Embryonic facial prominence (tissue), 1 donor: ENCODE measurements around the gene CCDC188.
A peak's percentile ranks its signal among the peaks of the same experiment; 100 is the strongest.

Experiments
- DNase-seq: peaks from one replicate; pipeline ENCODE4 v3.0.0-alpha.2; 2016; ENCODE audit errors: extremely low spot score

CCDC188 gene

DNA sequence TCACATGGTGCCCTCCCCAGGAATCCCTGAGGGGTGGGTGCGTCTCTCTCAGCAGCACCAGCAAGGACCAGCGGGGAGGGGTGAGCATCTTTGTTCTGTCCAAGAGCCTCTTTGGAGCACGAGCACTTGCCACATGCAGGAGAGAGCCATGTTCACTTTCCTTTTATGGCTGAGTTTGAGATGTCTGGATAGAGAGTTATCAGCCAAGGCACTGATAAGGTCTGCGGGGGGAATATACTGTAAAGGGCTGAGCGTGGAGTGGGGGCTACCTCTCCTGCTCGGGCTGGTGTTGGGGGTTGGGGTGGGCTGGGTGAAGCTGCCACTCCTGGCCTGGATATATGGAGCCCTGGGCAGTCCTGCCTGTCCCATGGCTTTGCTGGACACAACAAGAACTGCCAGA, 34.9 kb upstream of the CCDC188 start:
- no peak for DNase-seq

DNA sequence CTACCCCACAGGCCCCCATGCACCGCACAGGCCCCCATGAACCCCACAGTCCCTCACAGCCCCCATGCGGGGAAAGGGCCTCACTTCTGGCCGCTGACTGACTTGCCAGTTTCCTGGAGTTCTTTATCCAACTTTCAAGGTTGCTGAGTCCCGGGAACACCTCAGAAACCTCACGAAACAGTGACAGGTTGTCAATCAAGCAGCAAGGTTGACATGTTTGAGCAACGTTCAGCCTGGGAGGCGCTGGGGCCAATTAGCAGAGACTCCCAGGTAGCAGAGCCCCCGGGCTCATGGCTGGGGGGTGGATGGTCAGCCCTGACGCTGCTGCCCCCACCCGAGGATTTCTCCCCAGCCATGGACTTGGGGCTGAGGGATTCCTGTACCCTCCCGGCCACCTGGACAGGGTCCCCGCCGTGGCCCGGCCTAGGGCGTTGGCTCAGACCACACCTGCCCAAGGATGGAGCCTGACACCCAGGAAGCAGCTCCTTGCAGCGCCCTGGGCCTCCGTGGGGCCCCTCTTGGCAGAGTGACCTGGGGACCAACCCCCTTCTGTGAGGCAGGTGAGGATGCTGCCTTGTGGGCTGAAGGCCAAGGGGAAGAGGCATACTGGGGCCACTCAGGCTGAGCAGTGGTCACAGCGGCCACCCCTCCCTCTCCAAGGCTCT, 33.8 kb upstream of the CCDC188 start:
- DNase-seq = no peak

DNA sequence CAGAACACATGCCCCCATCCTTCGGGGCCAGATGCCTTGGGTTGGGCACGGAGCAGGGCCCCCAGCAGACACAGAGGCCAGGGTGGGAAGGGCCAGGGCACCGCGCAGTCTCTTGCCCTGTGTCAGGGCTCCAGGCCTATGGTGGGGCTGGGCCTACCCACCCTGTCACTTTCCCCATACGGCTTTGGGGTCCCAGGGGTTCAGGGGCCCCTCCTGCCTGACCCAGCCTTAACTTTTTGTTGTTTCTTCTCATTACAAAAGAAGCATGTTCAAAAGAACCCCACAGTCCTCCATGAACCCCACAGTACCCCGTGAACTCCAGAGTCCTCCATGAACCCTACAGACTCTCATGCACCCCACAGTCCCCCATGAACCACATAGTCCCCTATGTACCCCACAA, 33.0 kb upstream of the CCDC188 start:
- DNase-seq = no peak

DNA sequence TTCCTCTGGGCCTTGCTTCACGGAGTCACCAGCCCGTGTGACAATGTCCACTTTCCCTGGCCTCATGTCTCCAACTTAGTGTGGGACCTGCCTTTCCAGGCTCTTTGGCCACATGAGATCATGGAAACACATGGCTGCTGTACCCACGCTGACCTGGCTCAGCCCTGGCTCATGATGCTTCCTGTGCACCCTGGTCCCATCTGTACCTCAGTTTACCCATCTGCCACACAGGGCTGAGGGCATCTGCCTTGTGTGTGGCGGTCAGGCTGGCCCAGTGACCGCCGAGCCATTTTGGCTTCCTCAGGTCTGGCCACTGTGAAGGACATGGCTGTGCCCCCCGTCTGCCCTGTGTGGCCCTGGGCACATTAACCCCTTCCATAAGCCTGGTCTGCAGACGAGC, 32.2 kb upstream of the CCDC188 start:
- no peak for DNase-seq

DNA sequence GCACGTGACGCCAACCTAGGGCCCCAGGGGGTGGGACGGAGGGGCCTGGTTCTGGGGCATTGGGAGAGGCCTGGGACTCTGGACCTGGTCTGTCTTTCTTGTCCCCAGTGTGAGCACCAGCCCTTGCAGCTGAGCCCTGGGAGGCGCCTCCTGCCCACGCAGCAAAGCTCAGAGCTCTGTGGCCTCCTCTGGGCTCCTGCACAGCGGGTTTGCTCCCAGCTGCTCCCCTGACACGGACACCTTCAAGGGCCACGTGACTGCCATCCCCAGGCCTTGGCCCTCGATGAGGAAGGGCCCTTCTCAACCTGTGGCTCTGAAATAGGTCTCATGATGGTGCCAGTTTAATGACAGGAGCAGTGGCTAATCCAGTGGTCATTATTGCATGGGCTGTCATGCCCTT, 31.5 kb upstream of the CCDC188 start:
- no peak for DNase-seq

DNA sequence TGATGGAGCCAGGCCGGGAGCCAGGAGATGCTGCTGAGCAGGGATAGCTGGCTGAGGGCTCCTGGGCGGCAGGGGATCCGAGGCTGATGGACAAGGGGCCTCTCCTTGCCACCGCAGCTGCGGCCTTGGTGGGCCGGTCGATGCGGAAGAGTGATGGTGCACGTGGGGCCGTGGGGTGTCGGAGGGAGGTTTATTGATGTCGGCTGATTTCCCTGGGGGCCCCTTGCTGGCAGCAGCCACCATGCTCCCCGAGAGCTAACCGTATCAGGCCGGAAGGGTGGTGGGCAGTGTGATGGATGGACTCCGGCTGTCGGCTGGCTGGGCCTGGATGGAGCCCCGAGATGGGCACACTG, 31.0 kb upstream of the CCDC188 start:
- DNase-seq = no peak

DNA sequence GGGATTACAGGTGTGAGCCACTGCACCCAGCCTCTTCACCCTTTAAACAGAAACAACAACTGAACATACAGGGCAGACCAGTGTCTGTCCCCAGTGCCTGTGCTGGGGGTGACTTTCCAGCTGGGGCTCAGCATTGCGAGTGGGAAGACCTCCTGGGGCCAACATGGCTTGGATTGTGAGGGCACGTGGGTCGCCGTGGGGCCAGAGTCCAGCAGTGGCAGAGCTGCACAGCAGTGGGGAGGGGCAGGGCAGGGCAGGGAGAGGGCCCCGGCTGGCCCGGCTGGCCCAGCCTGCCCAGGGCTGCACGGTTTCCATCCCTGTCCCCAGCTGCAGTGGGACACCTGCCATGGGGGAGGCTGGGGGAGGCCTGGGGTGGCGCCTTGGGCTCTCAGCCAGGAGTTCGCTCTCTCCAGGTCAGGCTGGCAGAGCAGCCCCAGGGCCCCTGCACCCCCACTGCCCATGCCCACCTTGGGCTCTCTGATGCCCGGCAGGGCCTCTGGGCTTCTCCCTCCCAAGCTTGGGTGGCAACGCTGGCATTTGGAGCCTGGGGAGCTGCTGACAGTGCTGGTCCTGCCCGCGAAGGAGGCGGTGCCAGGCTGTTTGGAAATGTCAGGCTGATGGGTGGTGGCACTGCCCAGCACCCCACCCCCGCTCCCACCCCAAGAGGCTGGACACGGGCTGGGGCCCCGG, 30.5 kb upstream of the CCDC188 start:
- DNase-seq = no peak

DNA sequence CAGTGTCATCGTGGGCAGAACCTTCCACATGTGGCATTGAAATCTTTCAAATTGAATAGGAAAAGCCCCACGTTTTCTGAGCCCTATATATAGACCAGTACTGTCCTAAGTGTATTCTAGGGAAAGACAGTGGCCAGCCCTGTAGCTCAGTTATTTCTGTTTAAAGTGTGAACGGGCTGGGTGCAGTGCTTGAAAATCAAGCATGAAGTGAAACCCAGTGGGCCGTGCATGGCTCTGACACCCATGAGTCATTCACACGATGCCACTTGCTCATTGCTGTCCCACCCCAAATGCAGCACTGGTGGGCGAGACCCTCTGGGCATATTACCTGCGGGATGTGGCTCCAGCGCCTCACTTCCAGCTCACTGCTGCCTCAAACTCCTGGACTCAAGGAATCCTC, 29.8 kb upstream of the CCDC188 start:
- DNase-seq = no peak

DNA sequence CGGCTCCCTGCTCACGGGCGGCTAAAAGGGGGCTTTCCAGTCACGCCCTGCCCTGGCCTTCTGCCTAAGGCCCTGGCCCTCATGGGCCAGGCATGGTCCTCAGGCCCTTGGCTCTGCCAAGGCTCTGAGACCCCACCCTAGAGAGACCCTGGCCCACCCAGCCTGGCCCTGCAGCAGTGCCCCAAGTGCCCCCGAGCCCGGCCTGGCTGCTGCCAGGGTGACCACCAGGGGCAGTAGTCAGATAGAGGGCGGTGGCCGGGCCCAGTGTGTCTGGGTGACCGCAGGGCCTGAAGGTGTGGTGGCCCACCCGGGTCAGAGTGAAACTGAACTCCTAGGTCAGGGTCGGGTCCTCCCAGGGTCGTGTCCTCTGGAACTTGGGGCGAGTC, 29.4 kb upstream of the CCDC188 start:
- no peak for DNase-seq

DNA sequence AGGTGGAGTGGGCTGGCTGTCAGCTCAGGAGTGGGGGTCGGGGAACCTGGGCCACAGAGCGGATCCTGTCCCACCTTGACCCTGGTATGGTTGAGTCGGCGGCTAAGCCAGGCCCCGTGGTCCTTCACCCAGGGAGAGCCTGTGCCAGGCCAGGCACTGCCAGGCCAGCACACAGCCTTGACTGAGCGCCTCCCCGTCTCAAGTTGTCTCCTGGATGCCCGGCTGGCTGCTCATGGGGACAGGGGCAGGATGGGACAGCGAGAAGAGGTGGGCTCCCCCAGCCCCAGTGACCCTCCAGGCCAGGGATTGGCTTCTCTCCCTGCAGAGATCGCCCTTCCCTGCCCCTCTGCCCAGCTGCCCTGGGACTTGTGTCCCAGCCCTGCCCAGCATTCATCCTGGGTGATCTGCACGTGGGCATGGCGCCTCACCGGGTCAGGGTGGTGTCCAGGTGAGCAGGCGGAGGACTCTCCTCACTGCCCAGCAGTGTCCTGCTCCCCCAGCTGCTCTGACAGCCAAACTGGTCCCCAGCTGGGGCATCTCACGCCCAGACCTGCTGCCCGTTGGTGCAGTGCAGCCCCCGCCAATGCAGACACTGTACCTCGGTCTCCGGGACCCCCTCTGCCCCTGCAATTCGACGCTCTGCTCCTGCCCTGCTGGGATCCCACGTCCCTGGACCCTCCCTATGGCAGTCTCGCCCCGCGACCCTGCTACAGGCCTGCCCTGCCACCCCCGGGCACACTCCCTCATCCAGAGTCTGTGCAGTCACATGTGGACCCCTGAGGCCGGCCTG, 28.8 kb upstream of the CCDC188 start:
- no peak for DNase-seq

DNA sequence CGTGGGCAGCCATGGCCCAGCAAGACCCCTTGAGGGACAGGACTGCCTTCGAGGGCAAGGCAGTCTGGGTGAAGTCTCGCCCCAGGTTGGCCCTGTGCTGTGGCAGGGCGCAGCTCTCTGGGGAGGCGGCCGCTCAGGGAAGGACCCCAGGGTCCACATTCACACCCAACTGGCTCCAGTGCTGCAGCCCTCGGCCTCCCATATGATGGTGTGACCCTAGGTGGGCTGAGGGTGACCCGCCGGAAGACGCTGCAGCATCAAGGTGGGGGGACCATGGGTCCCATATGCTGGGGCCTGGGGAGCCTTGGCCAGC, 28.0 kb upstream of the CCDC188 start:
- no peak for DNase-seq

DNA sequence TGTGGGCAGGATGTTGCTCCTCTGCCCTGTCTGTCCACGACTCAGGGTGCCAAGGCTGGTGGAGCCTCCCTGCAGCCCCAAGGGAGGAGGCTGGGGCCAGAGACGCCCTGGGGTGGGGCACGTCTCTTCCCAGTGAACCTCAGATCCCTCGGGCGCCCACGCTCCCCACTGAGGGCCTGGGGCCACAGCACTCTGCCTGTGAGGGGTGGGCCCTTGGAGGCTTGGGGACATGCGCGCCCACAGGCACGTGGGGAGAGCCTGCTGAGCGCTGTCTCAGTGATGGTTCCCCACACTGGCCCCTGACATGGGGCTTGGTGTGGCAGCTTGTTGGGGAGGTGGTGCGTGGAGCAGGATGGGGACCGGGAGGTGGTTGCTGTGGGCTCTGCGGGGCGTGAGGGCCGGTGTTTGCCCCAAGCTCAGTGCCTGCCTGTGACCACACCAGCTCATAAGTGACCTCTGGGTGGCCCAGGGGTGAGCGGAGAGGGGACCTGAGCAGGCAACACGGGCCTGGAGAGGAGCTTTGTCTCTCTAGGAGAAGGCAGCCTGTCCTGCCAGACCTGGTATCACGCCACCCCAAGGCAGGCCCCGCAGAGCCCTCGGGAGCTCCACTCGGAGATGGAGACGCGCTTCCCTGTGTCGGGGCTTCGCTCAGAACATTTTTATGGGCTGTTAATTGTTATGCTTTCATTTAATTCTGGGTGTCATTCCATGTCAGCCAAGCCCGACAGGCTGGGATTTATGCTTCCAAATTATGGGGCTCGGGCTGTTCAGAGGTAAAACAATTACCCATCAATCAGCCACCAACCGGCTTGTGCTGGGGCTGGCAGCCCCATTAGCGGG, 27.4 kb upstream of the CCDC188 start:
- no peak for DNase-seq

DNA sequence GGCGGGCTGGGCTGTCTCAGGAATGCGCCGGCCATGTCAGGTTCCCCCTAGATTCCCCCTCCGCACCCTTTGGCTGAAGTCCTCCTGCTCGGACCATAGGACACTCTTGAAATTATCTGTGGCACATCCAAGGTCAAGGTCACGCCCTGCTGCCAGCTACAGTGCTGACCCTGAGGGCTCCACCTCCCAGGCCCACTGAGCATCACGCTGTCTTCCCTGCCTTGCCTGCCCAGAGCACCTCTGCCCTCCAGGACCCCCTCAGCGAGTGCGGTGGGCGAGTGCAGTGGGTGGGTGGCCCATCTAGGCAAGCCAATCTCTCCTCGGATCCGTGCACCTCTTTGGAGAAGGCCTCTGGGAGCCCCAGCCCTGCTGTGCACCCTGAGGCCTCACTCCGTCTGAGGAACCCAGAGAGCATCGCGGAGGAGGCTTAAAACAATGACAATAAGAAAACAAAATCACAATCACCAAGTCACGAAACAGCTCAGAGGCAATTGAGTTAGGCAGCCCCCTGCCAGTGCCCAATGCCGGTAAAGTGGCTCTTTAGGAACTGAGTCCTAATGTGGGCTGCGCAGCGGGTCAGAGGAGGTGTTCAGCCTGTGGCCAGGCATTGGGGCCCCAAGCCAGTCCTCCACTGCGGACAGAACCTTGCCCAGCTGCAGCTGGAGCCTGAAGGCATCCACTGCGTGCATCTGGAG, 26.5 kb upstream of the CCDC188 start:
- DNase-seq = no peak

DNA sequence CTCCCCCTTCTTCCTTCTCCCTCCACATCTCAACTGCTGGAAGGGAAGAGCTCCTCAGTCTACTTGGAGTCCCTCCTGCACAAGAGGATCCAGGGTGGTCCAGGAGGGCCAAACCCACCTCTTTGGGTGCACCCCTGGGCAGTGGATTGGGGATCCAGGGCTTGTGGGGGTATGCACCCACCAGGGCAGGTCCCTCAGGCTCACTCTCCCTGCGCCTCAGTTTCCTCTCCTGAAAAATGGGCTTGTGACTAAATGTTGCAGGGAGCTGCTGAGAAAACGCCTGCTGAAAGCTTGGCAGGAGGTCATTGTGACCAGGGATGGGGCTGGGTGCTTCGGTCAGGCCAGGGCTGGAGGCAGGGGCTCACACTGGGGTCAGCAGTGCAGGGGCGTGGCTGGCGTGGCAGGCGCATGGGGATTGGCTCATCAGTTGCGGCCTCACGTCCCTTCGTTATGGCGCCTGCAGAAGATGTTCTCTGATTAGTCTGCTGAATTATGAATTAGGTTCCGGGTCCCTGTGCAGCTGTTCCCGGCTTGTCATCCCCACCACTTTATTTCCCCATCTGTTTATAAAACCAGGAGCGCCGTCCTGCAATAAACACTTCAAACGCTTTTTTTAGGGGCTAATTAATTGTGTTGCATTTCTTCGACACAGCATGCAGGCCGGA, 25.7 kb upstream of the CCDC188 start:
- DNase-seq = no peak

DNA sequence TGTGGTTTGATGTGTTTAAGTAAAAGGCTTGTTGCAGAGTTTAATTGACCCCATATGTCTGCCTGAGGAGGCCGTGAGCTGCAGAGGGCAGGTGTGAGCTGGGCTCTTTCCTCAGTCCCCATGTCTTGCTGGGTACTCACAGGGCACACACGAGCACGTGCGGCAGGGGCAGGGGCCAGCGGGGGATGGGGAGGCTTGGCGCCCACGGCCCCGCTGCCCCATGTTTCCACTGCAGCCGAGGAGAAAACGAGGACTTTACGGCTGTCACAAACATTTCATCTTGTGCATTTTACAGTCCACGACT, 24.7 kb upstream of the CCDC188 start:
- DNase-seq = peak; percentile 28

DNA sequence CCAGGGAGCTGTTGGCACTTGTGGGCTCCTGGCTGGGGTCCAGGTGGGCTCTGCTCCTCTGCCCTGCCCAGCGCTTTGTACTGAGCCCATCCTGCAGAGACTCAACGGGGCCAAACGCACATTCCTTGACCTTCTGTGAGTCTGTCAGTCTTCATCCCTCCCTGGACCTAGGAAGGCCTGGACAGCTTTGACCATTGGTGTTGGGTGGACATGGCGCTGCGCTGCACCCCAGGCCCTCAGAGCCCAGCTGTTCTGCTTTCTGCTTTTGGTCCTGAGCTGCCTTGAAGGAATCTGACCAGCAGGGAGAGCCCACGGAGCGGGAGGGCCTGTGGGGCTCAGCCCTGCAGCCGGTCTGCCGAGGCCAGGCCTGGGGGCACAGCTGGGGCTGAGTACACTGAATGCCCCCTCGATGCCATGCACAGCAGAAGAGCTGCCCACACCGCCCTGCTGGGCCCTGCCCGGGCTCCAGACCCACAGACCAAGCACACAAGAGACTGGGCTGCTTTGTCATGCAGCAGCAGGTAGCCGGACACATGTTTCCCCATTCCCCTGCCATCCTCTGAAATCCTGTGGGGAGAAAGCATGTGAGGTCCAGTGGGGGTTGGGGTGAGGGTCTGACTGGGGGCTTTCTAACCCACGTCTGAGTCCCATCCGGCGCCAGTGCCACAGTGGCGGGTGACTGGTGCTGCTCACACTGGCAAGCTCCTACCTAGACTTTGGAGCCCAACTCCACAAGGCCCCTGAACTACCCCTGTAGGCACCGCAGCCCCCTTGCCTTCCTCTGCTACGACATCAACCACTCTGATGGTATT, 24.1 kb upstream of the CCDC188 start:
- DNase-seq = no peak

DNA sequence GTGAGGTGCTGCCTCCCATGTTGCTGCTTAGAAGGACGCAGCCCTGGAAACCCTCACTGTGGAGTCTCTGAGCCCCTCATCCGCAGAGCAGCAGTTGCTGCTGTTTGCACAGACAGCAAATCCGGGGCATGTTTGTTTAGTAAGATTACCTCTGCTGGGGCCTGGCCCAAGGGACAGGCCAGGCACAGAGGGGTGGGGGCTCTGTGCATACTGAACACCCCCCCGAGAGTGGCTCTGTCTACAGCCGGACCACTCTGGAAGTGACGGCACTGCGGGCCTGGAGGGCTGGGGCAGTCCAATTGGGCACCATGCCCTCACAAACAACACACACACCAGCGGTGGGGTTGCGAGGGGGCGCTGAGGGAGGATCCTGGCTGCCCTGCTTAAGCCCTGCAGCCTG, 22.9 kb upstream of the CCDC188 start:
- DNase-seq = no peak

DNA sequence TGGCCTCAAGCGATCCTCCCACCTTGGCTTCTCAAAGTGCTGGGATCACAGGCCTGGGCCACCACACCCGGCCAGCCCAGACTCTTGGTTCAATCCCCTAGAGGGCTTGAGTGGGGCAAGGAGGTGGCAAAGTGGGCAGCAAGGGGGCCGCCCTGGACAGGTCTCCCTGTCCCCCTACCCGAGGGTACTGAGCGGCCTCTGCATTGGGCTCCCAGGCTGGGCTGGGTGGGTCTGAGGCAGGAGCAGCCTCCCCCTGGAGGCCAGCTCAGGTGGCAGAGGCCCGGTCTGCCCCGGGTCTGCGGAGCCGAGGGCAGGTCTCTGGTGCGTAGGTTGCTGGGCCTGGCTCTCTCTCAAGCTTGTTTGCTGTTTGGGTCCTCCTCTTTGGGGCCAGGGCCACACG, 22.4 kb upstream of the CCDC188 start:
- no peak for DNase-seq

DNA sequence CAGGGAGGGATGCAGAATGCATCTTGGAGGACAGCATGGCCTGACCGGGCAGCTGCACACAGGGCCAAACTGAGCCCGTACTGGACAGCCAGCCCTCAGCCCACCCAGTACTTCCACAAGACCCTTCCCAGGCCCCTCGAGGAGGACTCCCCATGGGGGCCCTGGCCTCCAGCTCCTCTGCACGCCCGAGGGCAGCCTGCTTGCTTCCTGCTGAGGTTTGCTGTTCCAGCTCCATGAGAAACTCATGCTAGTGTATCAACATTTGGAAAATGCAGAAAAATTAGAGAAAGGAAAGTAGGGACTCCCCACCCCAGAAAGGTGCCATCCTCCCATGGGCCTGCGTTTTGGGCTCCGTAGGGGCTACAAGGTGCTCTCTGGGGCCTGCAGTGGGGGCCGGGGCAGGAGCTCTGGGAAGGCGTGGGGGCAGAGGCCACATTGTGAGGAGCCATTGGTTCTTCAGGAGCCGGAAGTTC, 21.3 kb upstream of the CCDC188 start:
- no peak for DNase-seq
